SK-N-SH (cell line): ENCODE results near the gene MVP. TPM values are rescaled to one million over a fixed set of nuclear protein-coding genes. Genes with fewer than 3 reads are reported as not detected.

Experiments
- CTCF ChIA-PET: fragments of 300-600, 350-600 bp; formaldehyde crosslinking; extraction: SDS; loops from one replicate; lab custom pipeline; 2021; lab: Yijun Ruan, JAX
- POLR2A ChIA-PET: fragments of 350-600 bp; sonication (Branson Sonifier 250); formaldehyde crosslinking; extraction: SDS; loops from one replicate; lab custom pipeline; 2020; ENCODE audit warnings: antibody characterized with exemption, inconsistent platforms; lab: Yijun Ruan, JAX
- DNase-seq: peaks from one replicate; pipeline ENCODE4 v3.0.0; 2012
- H2AFZ ChIP-seq: fragments of 200-600 bp; sonication (generic); 2 replicates; pipeline ENCODE4 v1.8.1; 2016; ENCODE audit warnings: antibody characterized with exemption, mild to moderate bottlenecking, low read depth
- H3F3A ChIP-seq: fragments of 200-600 bp; sonication (generic); replicated peaks from 2 replicates; pipeline ENCODE3; 2016; ENCODE audit warnings: antibody characterized with exemption, mild to moderate bottlenecking; ENCODE audit not compliant: insufficient read depth
- H3K27ac ChIP-seq, 2 experiments: fragments of 200-500 bp in 1 of 2; fragments of 200-600 bp in 1 of 2; sonication (Bioruptor generic) in 1 of 2; sonication (generic), shearing (Covaris generic) in 1 of 2; 2 replicates each; pipeline versions ENCODE4 v1.5.1 to v1.6.1; 2014 to 2016; ENCODE audit warnings: low read depth in 2 of 2, inconsistent platforms in 1 of 2, low read length in 1 of 2, mild to moderate bottlenecking in 1 of 2, mixed read lengths in 1 of 2
- H3K27me3 ChIP-seq: fragments of 200-600 bp; sonication (generic), shearing (Covaris generic); 2 replicates; pipeline ENCODE4 v1.6.1; 2016; ENCODE audit warnings: mixed run types; ENCODE audit not compliant: insufficient read depth
- H3K36me3 ChIP-seq, 2 experiments: fragments of 200-500 bp in 1 of 2; fragments of 200-600 bp in 1 of 2; sonication (Bioruptor generic) in 1 of 2; sonication (generic) in 1 of 2; replicated peaks in 1 of 2; 2 replicates each; pipeline versions ENCODE3 to v1.5.1; 2014 to 2016; ENCODE audit warnings: low read length in 1 of 2, mild to moderate bottlenecking in 1 of 2; ENCODE audit not compliant: insufficient read depth in 2 of 2, control insufficient read depth in 1 of 2
- H3K4me1 ChIP-seq, 2 experiments: fragments of 200-500 bp in 1 of 2; fragments of 200-600 bp in 1 of 2; sonication (Bioruptor generic) in 1 of 2; sonication (generic), shearing (Covaris generic) in 1 of 2; 2 replicates each; pipeline versions ENCODE4 v1.5.1 to v1.6.1; 2014 to 2016; ENCODE audit warnings: low read depth in 1 of 2, low read length in 1 of 2, mixed run types in 1 of 2; ENCODE audit not compliant: insufficient read depth in 2 of 2, control insufficient read depth in 1 of 2
- H3K4me2 ChIP-seq: fragments of 200-600 bp; sonication (generic), shearing (Covaris generic); 2 replicates; pipeline ENCODE4 v1.6.1; 2017; ENCODE audit warnings: mixed run types
- H3K4me3 ChIP-seq, 2 experiments: fragments of 200-500 bp in 1 of 2; fragments of 200-600 bp in 1 of 2; sonication (Bioruptor generic) in 1 of 2; sonication (generic), shearing (Covaris generic) in 1 of 2; 2 replicates each; pipeline versions ENCODE4 v1.5.1 to v1.8.1; 2014 to 2016; ENCODE audit warnings: low read depth in 2 of 2, inconsistent platforms in 1 of 2, low read length in 1 of 2, mild to moderate bottlenecking in 1 of 2, mixed read lengths in 1 of 2, moderate library complexity in 1 of 2
- H3K79me2 ChIP-seq: fragments of 200-600 bp; sonication (generic); 2 replicates; pipeline ENCODE4 v1.8.1; 2017; ENCODE audit warnings: mild to moderate bottlenecking; ENCODE audit not compliant: insufficient read depth
- H3K9ac ChIP-seq: fragments of 200-600 bp; sonication (generic); 2 replicates; pipeline ENCODE4 v1.6.1; 2017; ENCODE audit warnings: mixed run types
- H3K9me2 ChIP-seq: fragments of 200-600 bp; sonication (generic); 2 replicates; pipeline ENCODE4 v1.6.1; 2017; ENCODE audit warnings: mixed run types
- H3K9me3 ChIP-seq: fragments of 200-600 bp; sonication (generic); 2 replicates; pipeline ENCODE4 v1.6.1; 2017; ENCODE audit warnings: mixed run types, mild to moderate bottlenecking, moderate library complexity
- H4K20me1 ChIP-seq: fragments of 200-600 bp; sonication (generic); 2 replicates; pipeline ENCODE4 v1.6.1; 2017; ENCODE audit warnings: mild to moderate bottlenecking, mixed run types; ENCODE audit not compliant: insufficient read depth
- CHD2 ChIP-seq: fragments of 150-350 bp; IDR thresholded peaks from 2 replicates; pipeline ENCODE4 v1.6.1; 2018; ENCODE audit warnings: low read length; ENCODE audit not compliant: partially characterized antibody
- FOXJ3 ChIP-seq: sonication (generic); formaldehyde crosslinking; IDR thresholded peaks from 2 replicates; pipeline ENCODE4 v1.5.1; 2020; ENCODE audit warnings: mild to moderate bottlenecking, missing genetic modification reagents
- FOXM1 ChIP-seq: IDR thresholded peaks from 2 replicates; pipeline ENCODE4 v1.4.0; 2012; ENCODE audit warnings: low read depth, mild to moderate bottlenecking
- JUND ChIP-seq: IDR thresholded peaks from 2 replicates; pipeline ENCODE4 v1.4.0; 2012
- NRF1 ChIP-seq: IDR thresholded peaks from 2 replicates; pipeline ENCODE4 v1.6.1; 2012; ENCODE audit warnings: low read depth, mild to moderate bottlenecking, low read length
- PBX3 ChIP-seq: IDR thresholded peaks from 2 replicates; pipeline ENCODE4; 2012
- POLR2AphosphoS5 ChIP-seq: IDR thresholded peaks from 2 replicates; pipeline ENCODE4 v1.6.1; 2012; ENCODE audit warnings: low read depth, low read length
- RAD21 ChIP-seq: IDR thresholded peaks from 2 replicates; pipeline ENCODE4 v1.6.1; 2012; ENCODE audit warnings: mild to moderate bottlenecking, low read length
- RXRA ChIP-seq: IDR thresholded peaks from 2 replicates; pipeline ENCODE4 v1.4.0; 2012; ENCODE audit warnings: low read depth, mild to moderate bottlenecking, borderline replicate concordance
- WGBS: methylation state at CpG from one replicate; pipeline ENCODE4 v1.1.6; 2017; ENCODE audit warnings: low lambda C conversion rate; 5-methylcytosine and 5-hydroxymethylcytosine counted together
- polyA plus RNA-seq, 3 experiments: library from polyadenylated mRNA; depleted of rRNA; stranded (reverse); fragments of >200 nt; gene quantifications; 2 replicates each; pipeline ENCODE4 v1.2.3, GENCODE V29; 2012
- TF ChIP-seq, protein P1 (sequence below): fragments of 150-350 bp; IDR thresholded peaks from 2 replicates; pipeline ENCODE4 v1.6.1; 2017; ENCODE audit warnings: antibody characterized with exemption, low read length, low read depth, borderline replicate concordance
- TF ChIP-seq, protein P2 (sequence below): fragments of 150-350 bp; IDR thresholded peaks from 2 replicates; pipeline ENCODE4 v1.6.1; 2016; ENCODE audit warnings: mild to moderate bottlenecking, low read depth, low read length

The MVP gene
- polyA plus RNA-seq, 1 of the 3 experiments (the other 2 are of a cell fraction), result 222 TPM

GRCh38 chr16:29804455-29805231, 15.6 kb upstream of the MVP start:
- 23% methylated on average over 21 of the region's 26 CpGs for WGBS
- CTCF ChIA-PET, result interaction anchor here (1.0 to 2.3 kb wide), 5 partner anchors 12 to 95 kb away, joined by 3 to 17 read pairs (median 5); partner anchors contain the start of genes ASPHD1, KIF22, MVP and PAGR1

DNA sequence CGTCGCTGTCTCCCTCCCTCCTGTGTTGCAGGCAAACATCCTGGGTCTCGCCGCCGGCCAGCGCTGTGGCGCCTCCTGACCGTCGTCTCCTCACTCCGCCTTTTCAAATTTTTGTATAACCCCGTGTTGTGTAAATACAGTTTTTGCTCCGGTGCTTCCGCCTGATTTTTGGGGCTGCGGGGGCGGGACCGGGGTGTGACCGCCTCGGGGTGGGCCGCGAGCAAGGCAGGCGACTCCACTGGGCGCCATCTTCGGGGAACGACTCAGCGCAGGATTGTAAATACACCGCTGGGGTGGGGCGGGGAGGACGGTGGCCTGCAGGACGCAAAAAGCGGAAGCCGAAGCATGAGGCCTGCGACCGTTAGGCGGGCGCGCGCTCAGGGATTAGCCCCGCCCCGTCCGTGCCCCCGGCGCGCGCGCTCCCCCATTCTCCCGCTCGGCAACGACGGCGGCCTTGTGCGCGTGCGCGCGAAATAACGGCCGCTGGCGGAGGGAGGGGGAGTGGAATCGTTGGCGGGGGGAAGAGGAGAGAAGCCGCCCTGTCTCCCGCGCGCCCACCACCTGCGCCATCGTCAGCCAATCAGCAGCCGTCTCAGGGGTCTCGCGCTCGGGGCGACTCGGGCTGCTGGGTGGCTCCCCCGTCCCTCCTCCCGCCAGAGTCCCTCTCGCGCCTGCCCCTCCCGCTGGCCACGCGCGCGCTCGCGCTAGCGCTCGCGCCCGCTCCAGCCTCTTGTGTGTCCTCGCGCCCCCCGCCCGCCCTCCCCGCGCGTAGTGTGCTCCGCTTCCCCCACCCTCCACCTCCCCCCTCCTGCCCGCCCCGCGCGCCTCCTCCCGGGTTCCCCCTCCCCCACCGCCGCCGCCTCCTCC, 14.8 kb upstream of the MVP start:
- Histone ChIP-seq H3K27me3 (no peaks in the 10 kb centered on the region), H3F3A (peaks cover 43% of the 10 kb centered on the region), H3K79me2 (peaks cover 34% of the 10 kb centered on the region), H4K20me1 (peaks cover 15% of the 10 kb centered on the region), H3K4me2 (peak overlapping the region; percentile 90), H3K4me3 (peak overlapping the region; percentile 60 to 88), H3K9me2 (no peaks in the 10 kb centered on the region), H2AFZ (peak overlapping the region; percentile 56; the same call in 1 of the 2 replicates), H3K27ac (peak overlapping the region; percentile 89 to 93), H3K9ac (peak overlapping the region; percentile 95), H3K9me3 (no peaks in the 10 kb centered on the region), H3K36me3 (peaks cover 22 to 32% of the 10 kb centered on the region in 2 experiments), H3K4me1 (peaks cover 19 to 37% of the 10 kb centered on the region in 2 experiments)
- WGBS, result 2% methylated on average over 33 of the region's 103 CpGs
- DNase-seq, result peak; percentile 96
- POLR2A ChIA-PET, result interaction anchor here (0.6 to 4.0 kb wide), 7 partner anchors 10 to 216 kb away, joined by 3 to 19 read pairs (median 4); partner anchors contain the start of genes KIF22 and PAGR1
- CTCF ChIA-PET, result interaction anchor here (1.3 to 2.3 kb wide), 2 partner anchors 16 to 43 kb away, joined by 3 to 17 read pairs; partner anchors contain the start of gene KIF22
- TF ChIP-seq FOXM1 (peak; percentile 85), NRF1 (peak; percentile 68), POLR2AphosphoS5 (peak; percentile 87), CHD2 (peak; percentile 85), RXRA (peak; percentile 3; the same call in 1 of the 2 replicates), RAD21 (no peak), PBX3 (peak; percentile 89), JUND (peak; percentile 42; the same call in 1 of the 2 replicates)
- TF ChIP-seq, protein P1, sequence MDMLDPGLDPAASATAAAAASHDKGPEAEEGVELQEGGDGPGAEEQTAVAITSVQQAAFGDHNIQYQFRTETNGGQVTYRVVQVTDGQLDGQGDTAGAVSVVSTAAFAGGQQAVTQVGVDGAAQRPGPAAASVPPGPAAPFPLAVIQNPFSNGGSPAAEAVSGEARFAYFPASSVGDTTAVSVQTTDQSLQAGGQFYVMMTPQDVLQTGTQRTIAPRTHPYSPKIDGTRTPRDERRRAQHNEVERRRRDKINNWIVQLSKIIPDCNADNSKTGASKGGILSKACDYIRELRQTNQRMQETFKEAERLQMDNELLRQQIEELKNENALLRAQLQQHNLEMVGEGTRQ, result no peak

More at GRCh38 chr16:29804455-29805231, 15.6 kb upstream of the MVP start:
- peaks cover 25% of the 10 kb centered on the region for H3K79me2 ChIP-seq
- peak overlapping the region; percentile 60 to 88 for H3K4me3 ChIP-seq
- H3F3A ChIP-seq, result peaks cover 36% of the 10 kb centered on the region
- peak overlapping the region; percentile 56; the same call in 1 of the 2 replicates for H2AFZ ChIP-seq
- DNase-seq, result no peak
- H3K36me3 ChIP-seq, result peaks cover 18 to 30% of the 10 kb centered on the region in 2 experiments
- peak overlapping the region; percentile 95 for H3K9ac ChIP-seq
- peak overlapping the region; percentile 90 for H3K4me2 ChIP-seq
- H3K27ac ChIP-seq, result peak overlapping the region; percentile 89 to 93
- TF ChIP-seq RAD21 (no peak), FOXJ3 (0 out of 2 replicates have a peak, but pooled peaks have one; percentile 7), PBX3 (0 out of 2 replicates have a peak, but pooled peaks have one; percentile 28)
- TF ChIP-seq, protein P2, sequence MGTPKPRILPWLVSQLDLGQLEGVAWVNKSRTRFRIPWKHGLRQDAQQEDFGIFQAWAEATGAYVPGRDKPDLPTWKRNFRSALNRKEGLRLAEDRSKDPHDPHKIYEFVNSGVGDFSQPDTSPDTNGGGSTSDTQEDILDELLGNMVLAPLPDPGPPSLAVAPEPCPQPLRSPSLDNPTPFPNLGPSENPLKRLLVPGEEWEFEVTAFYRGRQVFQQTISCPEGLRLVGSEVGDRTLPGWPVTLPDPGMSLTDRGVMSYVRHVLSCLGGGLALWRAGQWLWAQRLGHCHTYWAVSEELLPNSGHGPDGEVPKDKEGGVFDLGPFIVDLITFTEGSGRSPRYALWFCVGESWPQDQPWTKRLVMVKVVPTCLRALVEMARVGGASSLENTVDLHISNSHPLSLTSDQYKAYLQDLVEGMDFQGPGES, result no peak
- TF ChIP-seq, all 33 proteins: peak for 2
- Histone ChIP-seq H3K4me1 (peaks cover 14 to 29% of the 10 kb centered on the region in 2 experiments), H3K9me3 (no peaks in the 10 kb centered on the region), H4K20me1 (peaks cover 10% of the 10 kb centered on the region), H3K9me2 (no peaks in the 10 kb centered on the region), H3K27me3 (no peaks in the 10 kb centered on the region)
- POLR2A ChIA-PET, result interaction anchor here (0.6 to 4.0 kb wide), 6 partner anchors 10 to 261 kb away, joined by 3 to 19 read pairs (median 4); partner anchors contain the start of genes ALDOA and KIF22
